K562 (cell line): Measurements from ENCODE around the gene PPM1L. TPM values are rescaled to one million over a fixed set of nuclear protein-coding genes. Genes with fewer than 3 reads are reported as not detected.

ENCODE experiments used
- ATAC-seq: fragments of 200-7000 bp; cut with Tn5 transposase; 3 replicates; pipeline ENCODE4 v1.9.1; 2020; ENCODE audit warnings: moderate library complexity
- BruUV-seq: library from RNA; stranded (reverse); fragments of 400-500 nt; replicated peaks from 2 replicates; lab custom pipeline; 2021; lab: Mats Ljungman, UMichigan
- CTCF ChIA-PET: fragments of 300-600 bp; formaldehyde crosslinking; extraction: SDS; loops from one replicate; lab custom pipeline; 2021; ENCODE audit warnings: low intra/inter-chr PET ratio; lab: Yijun Ruan, JAX
- POLR2A ChIA-PET: fragments of 300-600, 350-650 bp; sonication (Branson Sonifier 250); formaldehyde crosslinking; extraction: SDS; loops from one replicate; lab custom pipeline; 2021; ENCODE audit warnings: antibody characterized with exemption, inconsistent platforms; lab: Yijun Ruan, JAX
- DNase-seq, 4 experiments: peaks; one replicate each; pipeline versions ENCODE4 v3.0.0 to v3.0.0-alpha.2; 2011 to 2018; ENCODE audit warnings: low spot score in 3 of 4, mixed read lengths in 3 of 4; ENCODE audit errors: extremely low read depth in 1 of 4
- FAIRE-seq: peaks from 2 replicates; lab custom pipeline; 2011; peaks lifted over from hg19 to GRCh38; lab: Jason Lieb, UNC
- H2AFZ ChIP-seq: 2 replicates; pipeline ENCODE4 v1.6.0; 2011; ENCODE audit warnings: low read depth, low read length, control low read depth, inconsistent platforms
- H3K27ac ChIP-seq: fragments of 200-600 bp; 3 replicates; pipeline ENCODE4 v1.8.0; 2011; ENCODE audit warnings: low read depth, mild to moderate bottlenecking, control low read depth, inconsistent platforms, low read length, moderate library complexity, mixed read lengths; ENCODE audit errors: extremely low read depth
- H3K27me3 ChIP-seq, 2 experiments: fragments of 300-600 bp in 1 of 2; 2 replicates in 1 of 2; 3 replicates in 1 of 2; pipeline versions ENCODE4 v1.6.0 to v1.8.0; 2011; ENCODE audit warnings: inconsistent platforms in 2 of 2, low read length in 2 of 2, mild to moderate bottlenecking in 1 of 2, mixed read lengths in 1 of 2, moderate library complexity in 1 of 2; ENCODE audit not compliant: control insufficient read depth in 2 of 2, insufficient read depth in 2 of 2
- H3K36me3 ChIP-seq: fragments of 300-600 bp; 3 replicates; pipeline ENCODE4 v1.8.0; 2011; ENCODE audit warnings: mild to moderate bottlenecking, low read length, inconsistent platforms; ENCODE audit not compliant: control insufficient read depth, insufficient read depth
- H3K4me1 ChIP-seq, 2 experiments: fragments of 200-600 bp in 1 of 2; replicated peaks in 1 of 2; 2 replicates in 1 of 2; 3 replicates in 1 of 2; pipeline versions ENCODE4 v1.5.1 to v1.8.0; 2011; ENCODE audit warnings: inconsistent platforms in 2 of 2, low read length in 2 of 2, mild to moderate bottlenecking in 1 of 2, mixed read lengths in 1 of 2, moderate library complexity in 1 of 2; ENCODE audit not compliant: control insufficient read depth in 2 of 2, insufficient read depth in 2 of 2
- H3K4me2 ChIP-seq: 2 replicates; pipeline ENCODE4 v1.6.1; 2011; ENCODE audit warnings: low read length, control low read depth, inconsistent platforms, mixed read lengths; ENCODE audit not compliant: insufficient read depth
- H3K4me3 ChIP-seq: fragments of 200-600 bp; sonication (generic), shearing (Covaris generic); 2 replicates; pipeline ENCODE4 v1.5.1; 2016; ENCODE audit warnings: control low read depth, inconsistent platforms
- H3K79me2 ChIP-seq: fragments of 200-600 bp; 3 replicates; pipeline ENCODE4 v1.8.0; 2011; ENCODE audit warnings: low read length, inconsistent platforms; ENCODE audit not compliant: control insufficient read depth, insufficient read depth
- H3K9ac ChIP-seq, 2 experiments: 2 replicates each; pipeline versions ENCODE4 v1.6.0 to v1.6.1; 2011; ENCODE audit warnings: low read depth in 2 of 2, low read length in 2 of 2, control low read depth in 1 of 2, inconsistent platforms in 1 of 2, mild to moderate bottlenecking in 1 of 2, mixed read lengths in 1 of 2; ENCODE audit not compliant: insufficient read depth in 1 of 2
- H3K9me1 ChIP-seq: one replicate; pipeline ENCODE4 v1.6.0; 2011; ENCODE audit warnings: inconsistent platforms, mild to moderate bottlenecking, low read length, moderate library complexity; ENCODE audit not compliant: control insufficient read depth, insufficient read depth
- H3K9me3 ChIP-seq: replicated peaks from 2 replicates; pipeline ENCODE4 v1.5.1; 2011; ENCODE audit warnings: low read depth, low read length, inconsistent platforms; ENCODE audit not compliant: control insufficient read depth, insufficient read depth
- H4K20me1 ChIP-seq: replicated peaks from 2 replicates; pipeline ENCODE4 v1.6.1; 2011; ENCODE audit warnings: low read length, inconsistent platforms, mixed read lengths; ENCODE audit not compliant: control insufficient read depth, insufficient read depth
- MCM2 ChIP-seq: fragments of 450-650 bp; IDR thresholded peaks from 2 replicates; pipeline ENCODE4 v1.6.1; 2017; ENCODE audit warnings: low read depth, mild to moderate bottlenecking
- TRIM28 ChIP-seq: fragments of 450-650 bp; IDR thresholded peaks from 2 replicates; pipeline ENCODE4 v1.6.1; 2017
- ZBTB8A ChIP-seq: fragments of 450-650 bp; IDR thresholded peaks from 2 replicates; pipeline ENCODE4 v1.6.1; 2018; ENCODE audit warnings: mild to moderate bottlenecking, moderate library complexity; ENCODE audit not compliant: partially characterized antibody
- ZNF140 ChIP-seq: fragments of 250-450 bp; sonication (Bioruptor Pico); IDR thresholded peaks from 2 replicates; pipeline ENCODE4 v1.8.0; 2021; ENCODE audit warnings: moderate library complexity, mild to moderate bottlenecking, inconsistent platforms
- ZNF551 ChIP-seq: fragments of 250-450 bp; sonication (Bioruptor Pico); IDR thresholded peaks from 2 replicates; pipeline ENCODE4 v1.5.0; 2021; ENCODE audit warnings: mild to moderate bottlenecking, moderate library complexity
- WGBS: fragments of 100-300 bp; shearing (Covaris generic); methylation state at CpG from one replicate; pipeline ENCODE4 v1.1.6; 2016; ENCODE audit warnings: low coverage, mixed read lengths; ENCODE audit not compliant: insufficient coverage; ENCODE audit errors: missing lambda C conversion rate; 5-methylcytosine and 5-hydroxymethylcytosine counted together
- in situ Hi-C: fragments of 300-500 bp; cut with MboI; formaldehyde crosslinking; loops from 4 replicates; pipeline ENCODE4 v1.15.0; 2018; ENCODE audit warnings: inconsistent platforms, mixed read lengths
- intact Hi-C: fragments of 100-400 bp; cut with micrococcal nuclease; formaldehyde crosslinking; loops from 2 replicates; pipeline ENCODE4 v1.14.2; 2022
- polyA plus RNA-seq, 8 experiments: library from polyadenylated mRNA; depleted of rRNA in 4 of 8; stranded (reverse) in 5 of 8; unstranded in 3 of 8; fragments of >200 nt; fragmentation: Nextera tagmentation in 2 of 8; fragmentation: Illumina TruSeq in 1 of 8; extraction: Ambion mirVana in 2 of 8; extraction: Trizol in 1 of 8; gene quantifications; 2 replicates each; pipeline versions ENCODE4 v1.2.1 to v1.2.3, GENCODE V29; 2011 to 2014; ENCODE audit warnings: inconsistent platforms in 1 of 8, missing spikeins in 1 of 8
- total RNA-seq, 7 experiments: library from RNA; depleted of rRNA in 6 of 7; stranded (reverse); fragments of >200 nt in 6 of 7; fragmentation: Illumina TruSeq in 2 of 7; extraction: Trizol in 2 of 7; gene quantifications; 2 replicates each; pipeline versions ENCODE4 v1.2.1 to v1.2.3, GENCODE V29; 2011 to 2021; ENCODE audit warnings: low replicate concordance in 1 of 7
- TF ChIP-seq, protein P1 (sequence below): fragments of 450-650 bp; IDR thresholded peaks from 2 replicates; pipeline ENCODE4 v1.6.1; 2016; ENCODE audit warnings: mild to moderate bottlenecking
- TF ChIP-seq, protein P2 (sequence below): fragments of 450-650 bp; conservative IDR thresholded peaks from 2 replicates; pipeline ENCODE4 v1.6.1; 2016; ENCODE audit warnings: missing genetic modification characterization, low read depth, mild to moderate bottlenecking, missing compliant biosample characterization, moderate library complexity
- TF ChIP-seq, protein P3 (sequence below): fragments of 250-450 bp; sonication (Bioruptor Pico); IDR thresholded peaks from 2 replicates; pipeline ENCODE4 v1.8.0; 2022; ENCODE audit warnings: inconsistent platforms, mild to moderate bottlenecking, moderate library complexity, borderline replicate concordance

The PPM1L gene
- total and polyA plus RNA-seq, 9 of the 15 experiments (the other 6 are each of a cell fraction or from before 2014, with no cell fraction given): 0.01 to 0.41 (median 0.14) TPM

DNA sequence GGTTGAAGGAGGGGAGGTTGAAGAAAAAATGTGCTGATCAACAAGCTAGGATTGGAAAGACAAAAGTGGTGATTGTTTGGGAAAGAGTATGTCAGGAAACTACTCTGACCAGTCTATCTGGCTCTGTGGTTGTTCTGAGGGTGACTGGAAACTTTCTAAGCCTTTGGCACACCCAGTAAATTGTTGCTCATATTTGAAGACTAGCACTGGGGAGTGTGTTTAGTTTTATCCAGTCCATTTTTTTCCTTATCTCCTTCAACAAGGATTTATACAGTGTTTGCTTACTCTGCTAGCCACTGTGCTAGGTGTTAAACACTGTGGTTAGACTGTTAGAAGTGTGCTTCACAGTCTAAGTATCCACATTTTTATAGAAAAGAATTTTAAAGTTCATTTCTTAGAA, 28.8 kb downstream of the PPM1L start (continued):
- TF ChIP-seq ZNF140 (CRISPR knock-in tag): no peak
- TF ChIP-seq, protein P1, sequence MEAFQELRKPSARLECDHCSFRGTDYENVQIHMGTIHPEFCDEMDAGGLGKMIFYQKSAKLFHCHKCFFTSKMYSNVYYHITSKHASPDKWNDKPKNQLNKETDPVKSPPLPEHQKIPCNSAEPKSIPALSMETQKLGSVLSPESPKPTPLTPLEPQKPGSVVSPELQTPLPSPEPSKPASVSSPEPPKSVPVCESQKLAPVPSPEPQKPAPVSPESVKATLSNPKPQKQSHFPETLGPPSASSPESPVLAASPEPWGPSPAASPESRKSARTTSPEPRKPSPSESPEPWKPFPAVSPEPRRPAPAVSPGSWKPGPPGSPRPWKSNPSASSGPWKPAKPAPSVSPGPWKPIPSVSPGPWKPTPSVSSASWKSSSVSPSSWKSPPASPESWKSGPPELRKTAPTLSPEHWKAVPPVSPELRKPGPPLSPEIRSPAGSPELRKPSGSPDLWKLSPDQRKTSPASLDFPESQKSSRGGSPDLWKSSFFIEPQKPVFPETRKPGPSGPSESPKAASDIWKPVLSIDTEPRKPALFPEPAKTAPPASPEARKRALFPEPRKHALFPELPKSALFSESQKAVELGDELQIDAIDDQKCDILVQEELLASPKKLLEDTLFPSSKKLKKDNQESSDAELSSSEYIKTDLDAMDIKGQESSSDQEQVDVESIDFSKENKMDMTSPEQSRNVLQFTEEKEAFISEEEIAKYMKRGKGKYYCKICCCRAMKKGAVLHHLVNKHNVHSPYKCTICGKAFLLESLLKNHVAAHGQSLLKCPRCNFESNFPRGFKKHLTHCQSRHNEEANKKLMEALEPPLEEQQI: no peak

DNA sequence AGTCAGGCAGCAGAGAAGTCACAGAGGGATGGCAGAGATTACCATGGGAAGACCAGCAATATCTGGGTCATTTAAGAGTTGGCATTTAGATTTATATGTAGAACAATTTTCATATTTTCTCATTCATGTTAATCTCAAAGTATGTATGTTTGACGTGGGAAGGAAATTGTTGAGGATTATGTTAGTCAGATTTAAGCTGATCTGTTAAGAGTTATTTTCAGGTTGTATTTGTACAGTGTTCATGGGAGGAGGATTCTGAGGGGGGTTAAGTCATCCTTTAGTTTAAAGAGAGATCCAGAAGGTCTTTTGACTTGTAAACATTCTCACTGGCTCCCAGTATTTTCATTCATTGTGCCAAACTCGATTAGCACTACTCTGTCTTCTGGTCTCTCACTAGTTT, 34.7 kb downstream of the PPM1L start:
- DNase-seq (no peak), FAIRE-seq (no peak), ATAC-seq (no peak)
- H3K4me1 ChIP-seq: no peaks in the 10 kb centered on the region
- no peak overlapping the region for H3K9ac ChIP-seq
- intact Hi-C loops (no loop called here), in situ Hi-C loops (no loop called here)
- no peak overlapping the region for H3K4me2 ChIP-seq
- H3K27ac ChIP-seq: no peak overlapping the region
- POLR2A ChIA-PET: no interaction called here
- 0% methylated on average over 2 of the region's 2 CpGs for WGBS
- TF ChIP-seq, protein P2, sequence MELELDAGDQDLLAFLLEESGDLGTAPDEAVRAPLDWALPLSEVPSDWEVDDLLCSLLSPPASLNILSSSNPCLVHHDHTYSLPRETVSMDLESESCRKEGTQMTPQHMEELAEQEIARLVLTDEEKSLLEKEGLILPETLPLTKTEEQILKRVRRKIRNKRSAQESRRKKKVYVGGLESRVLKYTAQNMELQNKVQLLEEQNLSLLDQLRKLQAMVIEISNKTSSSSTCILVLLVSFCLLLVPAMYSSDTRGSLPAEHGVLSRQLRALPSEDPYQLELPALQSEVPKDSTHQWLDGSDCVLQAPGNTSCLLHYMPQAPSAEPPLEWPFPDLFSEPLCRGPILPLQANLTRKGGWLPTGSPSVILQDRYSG (tag): no peak
- no peak for TF ChIP-seq ZBTB8A
- TF ChIP-seq MCM2: no peak
- TF ChIP-seq, protein P3, sequence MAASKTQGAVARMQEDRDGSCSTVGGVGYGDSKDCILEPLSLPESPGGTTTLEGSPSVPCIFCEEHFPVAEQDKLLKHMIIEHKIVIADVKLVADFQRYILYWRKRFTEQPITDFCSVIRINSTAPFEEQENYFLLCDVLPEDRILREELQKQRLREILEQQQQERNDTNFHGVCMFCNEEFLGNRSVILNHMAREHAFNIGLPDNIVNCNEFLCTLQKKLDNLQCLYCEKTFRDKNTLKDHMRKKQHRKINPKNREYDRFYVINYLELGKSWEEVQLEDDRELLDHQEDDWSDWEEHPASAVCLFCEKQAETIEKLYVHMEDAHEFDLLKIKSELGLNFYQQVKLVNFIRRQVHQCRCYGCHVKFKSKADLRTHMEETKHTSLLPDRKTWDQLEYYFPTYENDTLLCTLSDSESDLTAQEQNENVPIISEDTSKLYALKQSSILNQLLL (CRISPR knock-in tag): no peak
- no peak for TF ChIP-seq ZNF551
- TF ChIP-seq TRIM28: no peak
- no peaks in the 10 kb centered on the region for H3K27me3 ChIP-seq
- no TSS peak for BruUV-seq
- CTCF ChIA-PET: no interaction called here
- H3K9me1 ChIP-seq: no peaks in the 10 kb centered on the region
- no peaks in the 10 kb centered on the region for H4K20me1 ChIP-seq
- H3K79me2 ChIP-seq: no peaks in the 10 kb centered on the region
- no peak overlapping the region for H2AFZ ChIP-seq
- H3K9me3 ChIP-seq: no peaks in the 10 kb centered on the region
- H3K4me3 ChIP-seq: no peak overlapping the region
- H3K36me3 ChIP-seq: no peaks in the 10 kb centered on the region
